HUDEP-2 (cell line): ENCODE data around the gene EFNA5.

ENCODE experiments used
- DNase-seq, 76 experiments: peaks; one replicate each; lab custom pipeline; 2025; ENCODE audit not compliant: unreplicated experiment in 76 of 76; lab: John Stamatoyannopoulos, UW

EFNA5 gene

DNA sequence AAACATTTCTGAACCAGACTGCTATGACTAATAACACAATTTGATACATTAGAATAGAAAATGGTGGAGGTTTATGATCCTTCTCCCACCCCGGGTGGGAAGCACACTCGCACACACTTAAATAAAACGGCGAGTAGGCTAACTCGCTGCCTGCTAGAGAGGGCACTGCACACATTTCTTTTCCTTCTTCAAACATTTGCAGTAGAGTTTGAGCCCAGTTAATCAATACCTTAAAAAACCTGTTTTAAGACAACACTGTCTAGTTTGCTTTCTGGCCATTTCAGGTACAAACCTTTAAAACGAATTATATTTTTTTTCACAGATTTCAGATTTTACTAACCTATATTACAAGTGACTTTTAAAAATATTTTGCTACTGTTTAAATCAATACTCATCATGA is 63.5 kb downstream of the EFNA5 start:
- DNase-seq = no peak

DNA sequence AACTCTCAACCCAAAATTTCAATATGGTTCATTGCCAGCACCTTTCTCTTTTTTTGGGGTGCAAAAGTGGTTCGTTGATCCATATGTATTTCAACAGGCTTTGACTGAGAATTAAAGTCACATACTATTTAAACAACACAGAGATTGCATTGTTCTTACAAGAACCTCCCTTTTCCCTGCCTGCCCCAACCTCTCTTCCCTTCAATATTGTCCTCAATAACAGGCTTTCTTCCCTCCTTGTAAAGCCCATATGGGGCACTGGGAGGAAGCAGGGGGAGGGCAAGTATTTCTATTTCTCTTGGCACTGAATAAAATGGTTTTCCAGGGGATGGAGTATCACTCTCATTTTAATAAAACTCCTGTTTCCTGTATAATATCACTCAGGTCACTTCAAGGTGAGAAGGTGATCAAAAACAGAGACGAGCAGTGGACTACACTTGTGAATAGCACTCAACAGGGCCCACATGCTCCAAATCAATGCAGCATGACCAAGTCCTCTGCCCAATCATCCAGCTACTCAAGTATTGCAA is 65.1 kb downstream of the EFNA5 start:
- no peak for DNase-seq

DNA sequence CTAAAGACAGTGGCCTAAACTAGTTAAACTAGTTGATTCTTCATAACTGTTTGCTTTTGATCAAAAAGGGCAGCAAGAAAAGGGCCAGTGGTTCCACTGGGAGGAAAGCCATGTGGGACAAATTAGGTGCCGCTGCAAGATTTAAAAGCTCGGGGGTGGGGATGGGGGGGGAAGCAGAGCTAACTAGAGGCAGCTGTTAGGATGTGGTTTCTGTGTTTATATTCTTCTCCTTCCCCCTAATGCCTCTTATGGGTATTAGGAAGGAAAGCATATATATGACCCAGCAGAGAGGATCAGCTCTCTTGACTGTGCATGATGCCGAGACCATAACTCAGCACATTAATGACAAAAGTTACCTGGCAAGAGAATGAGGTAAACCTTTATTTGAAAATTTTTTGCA is 65.7 kb downstream of the EFNA5 start:
- no peak for DNase-seq

DNA sequence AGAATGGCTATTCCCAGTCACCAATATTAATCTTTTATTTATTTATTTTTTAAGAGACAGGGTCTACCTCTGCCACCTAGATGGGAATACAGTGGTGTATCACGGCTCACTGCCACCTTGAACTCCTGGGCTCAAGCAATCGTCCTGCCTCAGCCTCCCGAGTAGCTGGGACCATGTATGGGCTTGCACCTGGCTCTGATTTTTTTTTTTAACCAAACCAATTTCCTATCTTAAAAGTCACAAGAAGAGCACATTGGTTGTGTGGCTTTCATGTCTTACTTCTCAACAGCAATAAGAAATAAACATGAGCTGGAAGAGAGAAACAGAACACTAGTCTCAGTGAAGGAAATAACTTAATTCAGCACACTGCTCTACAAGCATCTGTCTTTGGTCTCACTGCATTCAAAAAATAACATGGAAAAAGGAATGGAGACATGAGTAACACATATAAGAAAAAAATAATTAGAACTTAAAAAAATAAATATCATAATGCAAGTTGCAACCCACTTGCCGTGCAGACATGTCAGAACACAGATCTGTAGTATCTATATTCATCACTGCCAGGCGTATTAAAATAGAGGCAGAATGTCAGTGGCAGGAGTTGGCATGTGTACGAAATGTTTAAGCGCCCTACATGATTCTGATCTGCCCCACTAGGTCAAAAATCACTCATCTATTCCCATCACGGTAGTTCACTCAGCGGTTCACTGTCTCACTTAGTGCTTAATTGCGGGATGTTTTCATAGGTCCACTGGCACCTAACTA is 66.4 kb downstream of the EFNA5 start:
- no peak for DNase-seq

DNA sequence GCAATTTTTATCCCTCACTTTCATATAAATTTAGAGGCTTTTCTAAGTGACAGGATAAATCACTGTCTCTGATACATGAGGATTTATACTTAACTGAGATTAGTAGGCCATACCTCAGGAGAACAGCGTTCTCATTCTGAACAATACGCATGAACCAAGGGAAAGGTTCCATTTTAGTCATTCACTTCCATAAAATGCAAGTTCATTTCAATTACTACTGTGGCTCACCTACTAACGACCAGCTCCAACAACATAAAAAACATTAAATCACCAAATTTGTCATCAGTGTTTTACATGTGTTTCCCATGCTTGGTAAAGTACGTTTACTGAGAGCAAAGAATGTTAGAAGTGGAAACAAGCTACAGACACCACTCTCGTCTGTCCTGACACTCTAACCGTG is 67.4 kb downstream of the EFNA5 start:
- DNase-seq = no peak

DNA sequence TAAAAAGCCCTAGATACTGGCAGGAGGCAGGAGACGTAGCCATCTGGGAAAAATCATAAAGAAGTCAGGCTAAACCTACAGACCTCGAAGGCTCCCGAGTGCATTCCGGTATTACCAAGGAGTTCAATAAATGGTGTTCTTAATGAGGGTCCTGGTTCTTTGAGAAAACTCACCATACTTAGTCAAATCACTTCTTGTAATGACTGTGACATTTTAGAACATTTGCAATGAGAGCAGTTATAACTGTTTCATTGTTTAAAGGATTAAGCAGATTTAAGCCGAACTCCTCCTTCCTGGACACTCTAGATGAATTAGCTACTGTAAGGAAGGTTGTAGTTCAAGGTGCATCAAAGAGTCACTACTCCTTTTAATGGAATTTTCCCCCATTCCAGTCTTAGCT is 67.8 kb downstream of the EFNA5 start:
- no peak for DNase-seq

DNA sequence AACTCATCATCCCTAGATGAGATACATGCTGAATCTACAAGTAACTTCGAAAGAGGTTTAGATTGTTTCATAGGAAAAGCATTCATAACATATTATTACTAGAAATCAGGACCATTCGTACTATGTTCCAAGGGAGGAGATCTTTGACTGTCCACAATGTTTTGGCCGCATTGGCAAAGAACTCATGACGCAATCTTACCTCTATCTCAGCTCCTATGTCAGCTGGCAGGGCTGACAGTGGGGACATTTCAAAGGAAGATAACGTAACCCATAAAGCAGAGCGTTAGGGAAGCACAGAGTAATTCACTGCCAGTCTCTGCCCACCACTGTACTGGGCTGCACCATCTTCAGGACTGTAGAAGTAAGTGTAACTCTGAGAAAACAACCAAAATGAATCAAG is 69.7 kb downstream of the EFNA5 start:
- no peak for DNase-seq

DNA sequence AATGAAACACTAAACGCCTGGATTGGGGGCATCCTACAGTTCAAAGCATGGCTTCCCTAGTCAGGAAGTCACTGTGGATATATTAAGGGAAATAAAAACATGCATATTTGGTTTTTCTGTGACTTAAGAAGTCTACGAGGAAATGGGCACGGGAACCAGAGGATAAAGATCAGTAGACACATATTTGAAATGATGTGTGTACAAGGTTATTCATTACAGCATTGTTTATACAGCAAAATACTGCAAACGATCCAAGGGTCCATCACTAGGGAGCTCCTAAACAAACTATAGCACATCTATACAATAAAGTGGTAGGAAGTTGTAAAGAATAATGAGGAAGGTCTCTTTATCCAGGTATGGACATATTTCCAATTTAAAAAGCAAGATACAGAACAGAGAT is 71.8 kb downstream of the EFNA5 start:
- no peak for DNase-seq

DNA sequence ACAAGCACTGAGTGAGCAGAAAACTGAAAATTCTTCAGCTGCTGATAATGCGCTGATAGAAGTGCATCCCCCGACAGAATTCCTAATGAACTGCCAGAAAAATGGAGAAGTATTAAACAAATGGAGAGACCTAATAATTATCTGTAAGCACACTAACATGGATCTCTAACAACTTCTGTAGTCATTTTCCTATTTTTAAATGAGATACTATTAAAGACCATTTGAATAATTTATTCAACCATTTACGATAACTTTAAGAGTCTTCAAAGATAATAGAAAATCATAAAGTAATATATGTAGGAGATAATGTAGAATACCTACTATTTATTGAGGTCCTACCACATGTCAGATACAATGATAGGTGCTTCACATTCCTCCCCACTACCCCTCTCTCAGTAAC is 72.9 kb downstream of the EFNA5 start:
- no peak for DNase-seq

DNA sequence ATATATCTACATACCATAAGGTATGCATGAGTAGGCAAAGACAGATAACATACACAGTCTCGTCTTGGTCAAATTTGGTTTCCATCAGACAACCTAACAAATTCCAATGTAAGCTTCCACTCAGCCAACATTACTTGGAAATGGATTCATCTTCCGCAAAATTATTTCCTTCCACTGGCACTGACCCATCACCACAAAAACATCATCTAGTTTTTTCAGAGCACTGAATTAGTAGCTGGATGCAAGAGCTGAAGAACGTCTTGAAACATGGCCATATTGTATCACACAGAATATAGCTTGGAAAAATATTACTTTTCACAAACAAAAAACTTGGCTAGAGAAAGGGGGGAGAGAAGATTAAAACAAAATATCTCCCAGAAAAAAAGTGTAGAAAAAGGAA is 73.5 kb downstream of the EFNA5 start:
- DNase-seq = no peak

DNA sequence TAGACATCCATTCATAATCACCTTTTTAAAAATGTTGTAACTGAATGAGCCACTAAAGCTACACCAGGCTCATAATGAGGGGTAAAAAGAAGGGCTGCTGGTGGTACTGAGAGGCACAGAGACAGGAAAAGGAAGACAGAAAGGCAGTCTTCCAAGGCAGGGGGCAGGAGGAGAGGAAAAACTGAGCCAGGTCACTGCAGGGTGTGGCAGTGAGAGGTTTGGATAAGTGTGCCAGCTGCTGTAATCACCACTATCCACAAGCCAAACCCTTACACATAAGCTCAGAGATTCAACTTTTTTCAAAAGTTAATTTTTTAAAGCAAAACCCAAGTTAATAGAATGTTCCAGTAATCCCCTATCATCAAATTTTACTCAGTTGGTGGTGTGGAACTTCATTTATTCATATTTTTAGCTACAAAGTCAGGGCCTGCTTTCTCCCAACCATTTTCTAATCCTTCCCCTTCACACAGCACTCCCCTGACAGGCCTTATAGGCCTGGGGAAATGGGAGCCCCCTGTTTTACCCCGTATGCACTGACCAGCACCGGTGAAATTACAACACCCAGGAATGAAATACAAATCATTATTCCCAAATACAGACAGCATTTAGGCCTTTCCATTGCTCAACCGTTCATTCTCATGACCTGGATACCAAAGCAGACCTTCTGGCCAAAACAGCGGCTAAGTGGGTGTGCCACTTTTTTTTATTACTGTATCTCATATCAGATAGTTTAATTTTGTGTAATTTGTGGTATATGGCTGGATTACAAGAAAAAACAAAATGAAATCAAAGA is 76.3 kb downstream of the EFNA5 start:
- DNase-seq = no peak

DNA sequence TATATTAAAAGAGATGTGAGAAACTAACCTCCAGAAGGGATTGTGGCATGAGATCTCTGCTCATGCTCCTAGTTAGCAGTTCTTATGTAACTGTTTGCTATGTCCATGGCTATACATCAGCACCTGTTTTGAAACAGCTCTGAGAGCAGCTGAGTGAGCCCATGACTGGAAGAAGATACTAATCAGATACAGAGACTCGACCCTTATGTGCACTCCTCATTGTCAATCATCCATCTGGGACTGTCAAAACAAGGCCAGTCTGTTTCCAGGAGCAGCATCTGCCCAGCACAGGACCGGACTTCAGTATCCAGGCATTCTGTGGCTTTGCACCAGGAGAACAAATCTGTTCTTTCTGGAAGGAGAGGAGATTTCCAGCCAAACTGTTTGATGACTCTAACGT is 77.7 kb downstream of the EFNA5 start:
- DNase-seq = no peak

DNA sequence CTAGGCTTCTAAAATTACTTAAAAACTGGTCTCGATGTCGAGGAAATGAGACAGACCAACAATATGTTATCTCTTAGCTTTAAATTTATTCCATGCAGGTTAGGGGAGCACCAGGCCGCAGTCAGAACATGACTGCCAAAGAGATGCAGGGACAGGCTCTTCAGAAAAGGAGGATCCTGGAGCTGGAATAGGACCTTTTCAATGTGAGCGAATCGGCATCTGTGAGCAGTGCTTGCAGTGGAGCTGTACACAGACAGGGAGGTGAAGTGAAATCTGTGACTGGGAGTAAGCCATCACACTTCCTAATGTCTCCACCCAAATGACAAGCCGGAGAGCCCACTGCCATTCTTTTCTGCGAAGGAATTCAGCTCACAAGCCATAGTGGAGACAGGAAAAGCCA is 78.2 kb downstream of the EFNA5 start:
- no peak for DNase-seq

DNA sequence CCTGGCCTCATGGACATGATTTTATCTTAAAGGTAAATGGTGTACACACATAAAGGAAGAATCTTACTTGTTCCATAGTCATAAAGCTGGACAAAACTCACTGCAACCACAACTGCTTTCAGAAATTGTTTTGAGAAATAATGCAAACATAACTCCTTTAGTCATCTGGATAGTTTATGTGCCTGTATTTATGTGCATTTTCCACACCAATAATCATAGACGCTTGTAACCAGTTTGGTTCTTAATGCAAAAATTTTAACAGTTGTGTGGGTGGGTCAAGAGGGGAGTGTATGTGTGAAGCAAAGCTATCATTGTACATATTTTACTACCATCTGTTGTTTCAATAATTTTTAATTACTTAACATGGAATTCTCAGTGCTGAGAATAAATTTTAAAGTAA is 80.1 kb downstream of the EFNA5 start:
- DNase-seq = no peak

DNA sequence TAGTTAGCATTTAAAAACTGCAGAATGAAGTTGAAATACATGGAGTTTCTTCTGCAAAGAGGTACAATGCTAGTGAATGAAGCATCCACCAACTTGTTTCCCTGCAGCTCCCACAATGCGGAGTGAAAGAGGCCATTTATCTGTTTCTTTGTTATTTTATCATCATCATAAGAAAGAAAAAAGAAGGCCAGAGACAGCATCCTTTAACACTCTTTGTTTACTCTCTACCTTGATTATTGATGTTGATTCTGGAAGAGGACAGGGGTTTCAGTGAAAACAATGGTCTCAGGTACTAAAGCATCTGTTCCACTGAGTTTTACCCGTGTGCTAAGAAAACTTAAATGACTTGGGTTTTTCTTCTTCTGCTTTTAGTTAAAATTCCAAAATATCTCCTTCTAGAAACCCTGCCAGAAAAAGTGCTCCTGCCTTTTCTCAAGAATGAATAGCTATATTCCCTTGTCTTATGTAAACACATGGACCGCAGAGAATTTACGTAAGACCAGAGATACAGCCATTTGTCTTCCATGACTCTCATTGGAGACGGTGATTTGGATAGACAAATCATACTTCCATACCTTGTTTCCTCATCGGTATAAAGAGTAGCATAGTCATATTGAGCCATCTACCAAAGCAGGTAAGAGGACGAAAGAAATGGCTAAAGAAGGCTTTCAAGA is 81.1 kb downstream of the EFNA5 start:
- DNase-seq = no peak

DNA sequence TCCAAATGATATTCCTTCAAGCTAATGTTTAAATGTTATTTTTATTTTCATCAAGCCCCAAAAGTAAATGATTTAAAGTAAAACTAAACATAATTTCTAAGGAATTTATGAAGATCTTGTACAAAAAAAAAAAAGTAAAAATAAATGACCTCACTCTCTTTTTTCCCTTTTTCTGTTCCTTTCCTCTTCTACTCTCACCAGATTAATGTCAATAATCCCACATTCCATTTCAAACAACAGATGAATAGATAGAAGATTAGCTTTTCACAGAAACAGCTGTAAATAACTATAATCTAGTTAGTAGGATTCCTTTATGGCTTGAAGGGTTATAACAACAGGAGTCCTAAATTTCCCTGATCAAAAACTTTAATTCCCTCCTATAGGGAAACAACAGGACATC is 88.1 kb downstream of the EFNA5 start:
- DNase-seq = no peak

DNA sequence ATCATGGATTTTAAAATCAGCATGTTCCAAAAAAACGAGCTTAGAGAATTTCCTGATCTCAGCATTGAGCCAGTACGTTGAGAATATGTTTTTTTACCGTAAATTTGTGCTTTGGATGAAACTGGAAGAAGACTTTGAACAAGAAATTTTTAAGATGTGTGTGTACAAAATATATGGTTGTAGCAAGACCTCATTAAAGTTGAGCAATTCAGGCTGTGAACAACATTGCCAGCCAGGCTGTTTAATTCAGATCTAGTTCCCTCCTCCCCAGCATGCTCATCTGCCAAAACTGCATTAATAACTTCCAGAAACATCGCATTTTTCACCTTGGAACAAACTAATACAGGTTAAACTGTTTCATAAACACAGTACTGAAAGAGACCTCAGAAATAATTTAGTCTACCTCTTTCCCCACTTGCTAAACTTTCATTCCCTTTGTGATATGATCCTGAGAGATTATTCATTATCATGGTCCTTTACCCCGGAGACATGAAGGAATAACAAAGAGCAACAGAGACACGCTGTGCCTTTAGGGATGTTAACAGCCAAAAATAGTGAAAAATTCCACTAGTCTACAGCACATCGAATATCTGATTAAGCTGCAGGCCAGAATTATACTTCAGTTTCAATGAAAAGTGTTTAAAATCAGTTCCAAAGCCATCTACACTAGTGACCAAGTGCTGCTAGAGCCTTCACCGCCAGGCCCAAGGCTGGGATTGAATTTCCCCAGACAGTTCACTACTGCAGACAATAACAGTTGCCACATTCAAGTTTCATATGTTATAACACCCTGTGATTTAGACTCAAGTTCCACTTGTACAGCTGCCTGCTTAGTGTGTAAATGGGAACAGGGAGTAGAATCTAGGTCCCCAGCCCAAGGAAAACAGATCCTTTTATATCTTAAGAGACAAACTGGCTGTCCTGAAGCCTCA is 89.6 kb downstream of the EFNA5 start:
- DNase-seq = no peak

DNA sequence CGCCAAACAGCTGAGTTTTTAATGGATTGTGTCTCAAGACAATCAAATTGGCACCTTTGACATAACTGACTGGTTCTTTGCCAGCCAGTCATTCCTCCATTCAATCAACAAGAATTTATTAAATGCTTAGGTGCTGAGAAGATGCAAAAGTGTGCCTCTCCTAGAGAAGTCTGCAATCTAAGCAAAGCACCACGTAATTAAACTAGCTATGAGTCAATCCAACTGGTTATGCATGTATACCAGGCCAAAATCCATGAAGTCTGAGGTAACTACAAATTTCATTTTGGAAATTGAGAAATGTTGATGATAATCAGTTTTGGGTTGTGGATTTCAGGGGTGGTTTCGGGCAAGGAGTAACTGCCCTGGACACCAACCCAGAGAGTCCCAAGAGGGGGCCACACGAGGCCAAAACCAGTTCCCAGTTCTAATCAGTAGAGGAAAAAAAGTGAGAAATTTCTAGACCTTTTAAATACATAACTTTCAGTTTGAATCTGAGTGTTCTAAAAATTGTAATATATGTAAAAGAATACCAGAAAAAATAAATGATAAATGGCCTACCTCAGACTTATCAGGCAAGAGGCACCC is 92.6 kb downstream of the EFNA5 start:
- DNase-seq = no peak

DNA sequence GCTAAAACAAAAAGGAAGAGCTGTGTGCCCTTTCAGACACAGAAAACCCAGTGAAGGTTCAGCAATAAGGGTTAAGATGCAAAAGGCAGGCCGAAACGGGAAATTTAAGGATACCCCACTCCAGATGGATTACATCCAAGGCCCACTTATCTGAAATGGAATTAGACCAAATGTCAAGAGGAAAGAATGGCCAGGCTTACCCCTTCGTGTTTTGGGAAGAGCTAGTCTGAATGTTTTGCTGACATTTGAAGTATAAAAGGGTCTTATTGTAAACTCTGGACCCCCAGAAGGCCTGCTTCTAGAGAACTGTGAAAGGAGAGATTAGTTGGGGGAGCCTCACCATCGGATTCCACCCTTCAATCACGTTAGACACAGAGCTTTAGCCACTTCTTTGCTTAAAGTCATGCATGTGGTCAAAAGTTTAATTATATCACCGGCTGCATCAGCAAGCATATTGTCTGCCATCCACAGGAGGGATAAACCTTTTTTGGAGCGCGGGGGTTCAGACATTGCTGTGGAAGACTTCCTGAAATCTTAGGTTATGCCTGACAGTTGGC is 93.3 kb downstream of the EFNA5 start:
- DNase-seq = no peak
